ENCODE measurements around the gene PRSS53.

PRSS53 gene

GRCh38 chr16:31133046-31133501 is 44.3 kb upstream of the PRSS53 start:
- H3K9me3 ChIP-seq (ENCODE audit: insufficient read depth, low read depth, low read length): no peaks in the 10 kb centered on the region
- no peaks in the 10 kb centered on the region for H3K36me3 ChIP-seq (ENCODE audit: insufficient read depth, low read length)
- no peak overlapping the region for H3K4me2 ChIP-seq (ENCODE audit: low read depth, low read length, poor library complexity, severe bottlenecking)
- H3K4me3 ChIP-seq (ENCODE audit: low read length, poor library complexity, severe bottlenecking): no peak overlapping the region
- no peak overlapping the region for H3K9ac ChIP-seq (ENCODE audit: low read depth, low read length, poor library complexity, severe bottlenecking)
- no peaks in the 10 kb centered on the region for H3K27me3 ChIP-seq (ENCODE audit: insufficient read depth, low read length, poor library complexity, severe bottlenecking)
- no peaks in the 10 kb centered on the region for H3F3A ChIP-seq (ENCODE audit: low read depth)
- H3K9me2 ChIP-seq (replicated peaks; ENCODE audit: low read depth, low read length): no peaks in the 10 kb centered on the region
- H4K20me1 ChIP-seq (ENCODE audit: insufficient read depth, low read length, poor library complexity, severe bottlenecking): no peaks in the 10 kb centered on the region
- H3K79me2 ChIP-seq (ENCODE audit: insufficient read depth, low read length): no peaks in the 10 kb centered on the region
- no peak overlapping the region for H2AFZ ChIP-seq (ENCODE audit: low read length)
- H3K4me1 ChIP-seq (ENCODE audit: insufficient read depth, low read length, poor library complexity, severe bottlenecking): no peaks in the 10 kb centered on the region
- TF ChIP-seq CTCF (conservative IDR thresholded peaks at IDR 0.05; ENCODE audit: low read length): no peak
- no peak for TF ChIP-seq EZH2phosphoT487 (IDR thresholded peaks at IDR 0.05; ENCODE audit: borderline replicate concordance)

- no peak for TF ChIP-seq CTCF (conservative IDR thresholded peaks at IDR 0.05; ENCODE audit: low read length)
- no peak for TF ChIP-seq EZH2phosphoT487 (IDR thresholded peaks at IDR 0.05; ENCODE audit: borderline replicate concordance)
- H3K9ac ChIP-seq (ENCODE audit: low read depth, low read length, poor library complexity, severe bottlenecking): no peak overlapping the region
Measured at GRCh38 chr16:31132303-31132979, 43.7 kb upstream of the PRSS53 start.

GRCh38 chr16:31131841-31132271 is 43.1 kb upstream of the PRSS53 start:
- Histone ChIP-seq H2AFZ (ENCODE audit: low read length) (no peak overlapping the region), H3K4me3 (ENCODE audit: low read length, poor library complexity, severe bottlenecking) (no peak overlapping the region), H3K9ac (ENCODE audit: low read depth, low read length, poor library complexity, severe bottlenecking) (no peak overlapping the region), H3K9me2 (replicated peaks; ENCODE audit: low read depth, low read length) (no peaks in the 10 kb centered on the region), H4K20me1 (ENCODE audit: insufficient read depth, low read length, poor library complexity, severe bottlenecking) (no peaks in the 10 kb centered on the region), H3K36me3 (ENCODE audit: insufficient read depth, low read length) (no peaks in the 10 kb centered on the region), H3K4me2 (ENCODE audit: low read depth, low read length, poor library complexity, severe bottlenecking) (no peak overlapping the region), H3F3A (ENCODE audit: low read depth) (no peaks in the 10 kb centered on the region), H3K4me1 (ENCODE audit: insufficient read depth, low read length, poor library complexity, severe bottlenecking) (no peaks in the 10 kb centered on the region), H3K9me3 (ENCODE audit: insufficient read depth, low read depth, low read length) (no peaks in the 10 kb centered on the region), H3K27me3 (ENCODE audit: insufficient read depth, low read length, poor library complexity, severe bottlenecking) (no peaks in the 10 kb centered on the region), H3K79me2 (ENCODE audit: insufficient read depth, low read length) (no peaks in the 10 kb centered on the region)
- TF ChIP-seq CTCF (conservative IDR thresholded peaks at IDR 0.05; ENCODE audit: low read length) (no peak), EZH2phosphoT487 (IDR thresholded peaks at IDR 0.05; ENCODE audit: borderline replicate concordance) (no peak)

More at GRCh38 chr16:31132303-31132979, 43.7 kb upstream of the PRSS53 start:
- no peak overlapping the region for H3K4me2 ChIP-seq (ENCODE audit: low read depth, low read length, poor library complexity, severe bottlenecking)
- no peaks in the 10 kb centered on the region for H3K9me3 ChIP-seq (ENCODE audit: insufficient read depth, low read depth, low read length)
- H3K9me2 ChIP-seq (replicated peaks; ENCODE audit: low read depth, low read length): no peaks in the 10 kb centered on the region
- H3K4me3 ChIP-seq (ENCODE audit: low read length, poor library complexity, severe bottlenecking): no peak overlapping the region
- H3K36me3 ChIP-seq (ENCODE audit: insufficient read depth, low read length): no peaks in the 10 kb centered on the region
- H3K4me1 ChIP-seq (ENCODE audit: insufficient read depth, low read length, poor library complexity, severe bottlenecking): no peaks in the 10 kb centered on the region
- H3K79me2 ChIP-seq (ENCODE audit: insufficient read depth, low read length): no peaks in the 10 kb centered on the region
- H2AFZ ChIP-seq (ENCODE audit: low read length): no peak overlapping the region
- H3K27me3 ChIP-seq (ENCODE audit: insufficient read depth, low read length, poor library complexity, severe bottlenecking): no peaks in the 10 kb centered on the region
- no peaks in the 10 kb centered on the region for H3F3A ChIP-seq (ENCODE audit: low read depth)
- H4K20me1 ChIP-seq (ENCODE audit: insufficient read depth, low read length, poor library complexity, severe bottlenecking): no peaks in the 10 kb centered on the region

Measured in Loucy (cell line).